Right lobe of liver (tissue), 6 donors: ENCODE results near the gene IGFALS. TPM values are rescaled to one million over a fixed set of nuclear protein-coding genes. Genes with fewer than 3 reads are reported as not detected.

Experiments used
- ATAC-seq, 4 donors: fragments of 200-7000 bp; cut with Tn5 transposase; one replicate each; pipeline ENCODE4 v1.9.1; 2020; ENCODE audit warnings: mild to moderate bottlenecking in 4 of 4, moderate library complexity in 4 of 4
- DNase-seq, 3 donors: peaks; one replicate each; pipeline ENCODE4 v3.0.0-alpha.2; 2020
- H3K27ac ChIP-seq, 3 donors: fragments of 200-600 bp; one replicate each; pipeline ENCODE4 v1.8.0; 2022
- H3K27me3 ChIP-seq, 2 donors: fragments of 200-600 bp; one replicate each; pipeline ENCODE4 v1.8.0; 2022
- H3K36me3 ChIP-seq, 4 donors: fragments of 200-600 bp; sonication (generic) in 1 of 4; one replicate each; pipeline versions ENCODE4 v1.5.1 to v1.8.0; 2017 to 2022; ENCODE audit warnings: control low read depth in 1 of 4
- H3K4me1 ChIP-seq, 4 donors: fragments of 200-600 bp; sonication (generic) in 1 of 4; one replicate each; pipeline versions ENCODE4 v1.5.1 to v1.8.0; 2017 to 2022; ENCODE audit warnings: control low read depth in 1 of 4
- H3K4me3 ChIP-seq, 3 donors: fragments of 200-600 bp; one replicate each; pipeline ENCODE4 v1.8.0; 2022
- H3K9me3 ChIP-seq, 4 donors: fragments of 200-600 bp; sonication (generic) in 1 of 4; one replicate each; pipeline versions ENCODE4 v1.5.1 to v1.8.0; 2017 to 2022; ENCODE audit warnings: control low read depth in 1 of 4
- CTCF ChIP-seq, 4 donors: fragments of 200-600 bp in 3 of 4; fragments of 450-650 bp in 1 of 4; IDR thresholded peaks; one replicate each; pipeline versions ENCODE4 v1.5.1 to v1.8.0; 2016 to 2022; ENCODE audit warnings: antibody characterized with exemption in 4 of 4, mild to moderate bottlenecking in 2 of 4
- POLR2A ChIP-seq: fragments of 450-650 bp; IDR thresholded peaks from one replicate; pipeline ENCODE4 v1.6.1; 2017; ENCODE audit warnings: antibody characterized with exemption, mild to moderate bottlenecking
- WGBS: methylation state at CpG from one replicate; pipeline ENCODE4 v1.1.6; 2018; ENCODE audit warnings: low coverage, low lambda C conversion rate; ENCODE audit not compliant: insufficient coverage; ENCODE audit errors: missing lambda C conversion rate; 5-methylcytosine and 5-hydroxymethylcytosine counted together
- intact Hi-C, 2 donors: fragments of 100-400 bp; cut with DNase I; formaldehyde crosslinking; loops; one replicate each; pipeline versions ENCODE4 v1.11.2 to v1.14.1; 2022
- total RNA-seq, 6 experiments: library from RNA; depleted of rRNA in 2 of 6; stranded (reverse); fragments of >200 nt in 2 of 6; fragmentation: NEBNext Ultra II Directional in 3 of 6; extraction: Animal tissue kit (Norgen Biotek cat#: 25700) in 3 of 6; gene quantifications; one replicate each; pipeline versions ENCODE4 v1.1.0 to v1.2.4, GENCODE V29; 2016 to 2023
- donor health status: DM: no; HTN: yes; CAD: no.
- donor health status: DM: no; HTN: no; CAD: no.
- donor health status: DM: no; HTN: no; CAD: no.
- donor health status: DM: no; HTN: yes; CAD: no.
- donor health status: DM: no; HTN: yes; CAD: no.

Gene IGFALS
- total RNA-seq, 6 experiments from 2014 or later: 38.7 to 124 (median 85.3) TPM

GRCh38 chr16:1769402-1770300 lies 23.9 kb downstream of the IGFALS start:
- intact Hi-C loops: no loop called here
- ATAC-seq: no peak
- Histone ChIP-seq H3K36me3 (peaks cover 0 to 25% (median 2%) of the 10 kb centered on the region in 4 donors), H3K27me3 (no peaks in the 10 kb centered on the region), H3K27ac (no peak overlapping the region), H3K9me3 (no peaks in the 10 kb centered on the region), H3K4me3 (peak overlapping the region in 1 of 3 donors; percentile 98), H3K4me1 (peaks cover 0 to 19% (median 6%) of the 10 kb centered on the region in 4 donors)
- WGBS: 50% methylated on average over 2 of the region's 27 CpGs
- no peak for DNase-seq
- TF ChIP-seq POLR2A: no peak

- Histone ChIP-seq H3K27ac (no peak overlapping the region), H3K4me3 (no peak overlapping the region), H3K4me1 (peaks cover 0 to 11% (median 2%) of the 10 kb centered on the region in 4 donors), H3K27me3 (no peaks in the 10 kb centered on the region), H3K36me3 (peaks cover 0 to 32% (median 2%) of the 10 kb centered on the region in 4 donors), H3K9me3 (no peaks in the 10 kb centered on the region)
- ATAC-seq (no peak), DNase-seq (no peak)
- no peak for TF ChIP-seq CTCF (IDR thresholded peaks at IDR 0.05)
- TF ChIP-seq POLR2A: no peak
- intact Hi-C loops: no loop called here
- WGBS: 41% methylated on average over 5 of the region's 26 CpGs
These were observed 24.6 kb downstream of the IGFALS start for GRCh38 chr16:1768767-1769401.

- H3K27me3 ChIP-seq: no peaks in the 10 kb centered on the region
- no peak overlapping the region for H3K4me3 ChIP-seq
- 80% methylated on average over 1 of the region's 41 CpGs for WGBS
- H3K36me3 ChIP-seq: peaks cover 0 to 33% (median 2%) of the 10 kb centered on the region in 4 donors
- intact Hi-C loops: no loop called here
- ATAC-seq (no peak), DNase-seq (no peak)
- no peak overlapping the region for H3K27ac ChIP-seq
- H3K4me1 ChIP-seq: peaks cover 0 to 11% (median 0%) of the 10 kb centered on the region in 4 donors
- no peak for TF ChIP-seq CTCF (IDR thresholded peaks at IDR 0.05)
- TF ChIP-seq POLR2A: no peak
- no peaks in the 10 kb centered on the region for H3K9me3 ChIP-seq
These were observed 25.3 kb downstream of the IGFALS start for GRCh38 chr16:1768061-1768766.

- Histone ChIP-seq H3K36me3 (peaks cover 0 to 40% (median 2%) of the 10 kb centered on the region in 4 donors), H3K4me3 (no peak overlapping the region), H3K9me3 (no peaks in the 10 kb centered on the region), H3K27me3 (no peaks in the 10 kb centered on the region), H3K4me1 (peaks cover 0 to 11% (median 0%) of the 10 kb centered on the region in 4 donors), H3K27ac (no peak overlapping the region)
- 87% methylated on average over 3 of the region's 42 CpGs for WGBS
- DNase-seq (no peak), ATAC-seq (no peak)
- intact Hi-C loops: no loop called here
- TF ChIP-seq POLR2A (no peak), CTCF (IDR thresholded peaks at IDR 0.05) (no peak)
These were observed 26.1 kb downstream of the IGFALS start for GRCh38 chr16:1767116-1767994.
